Umbilical cord (tissue), 2 donors: ENCODE measurements around the gene NUMB. TPM values are rescaled to one million over a fixed set of nuclear protein-coding genes. Genes with fewer than 3 reads are reported as not detected.
A peak's percentile ranks its signal among the peaks of the same experiment; 100 is the strongest.
"Not testable (repeated sequence)": the region's sequence is repeated elsewhere in the genome, so short reads cannot be mapped to it uniquely, and the experiment has no call there.

Experiments
- DNase-seq: peaks from one replicate; pipeline ENCODE4 v3.0.0-alpha.2; 2015; ENCODE audit warnings: low spot score
- total RNA-seq: library from RNA; depleted of rRNA; stranded (reverse); fragments of >200 nt; gene quantifications from one replicate; pipeline ENCODE4 v1.2.3, GENCODE V29; 2014; ENCODE audit warnings: low replicate concordance; ENCODE audit not compliant: insufficient read depth

Gene NUMB
- total RNA-seq, 1 donor from 2014 or later, result 24.6 TPM

GRCh38 chr14:73364559-73364958, 93.8 kb downstream of the NUMB start:
- DNase-seq, result no peak

GRCh38 chr14:73359445-73359844, 98.9 kb downstream of the NUMB start:
- no peak for DNase-seq

- DNase-seq, result no peak
Measured at GRCh38 chr14:73358187-73358586, 100.2 kb downstream of the NUMB start.

GRCh38 chr14:73349091-73349490, 109.3 kb downstream of the NUMB start:
- DNase-seq, result not testable (repeated sequence)

- DNase-seq, result peak; percentile 65
Measured at GRCh38 chr14:73344319-73344718, 114.0 kb downstream of the NUMB start.

- DNase-seq, result no peak
Measured at GRCh38 chr14:73342670-73343069, 115.7 kb downstream of the NUMB start.

GRCh38 chr14:73339846-73340595, 118.3 kb downstream of the NUMB start:
- DNase-seq, result no peak

- no peak for DNase-seq
Measured at GRCh38 chr14:73339206-73339605, 119.1 kb downstream of the NUMB start.

GRCh38 chr14:73338551-73338950, 119.8 kb downstream of the NUMB start:
- no peak for DNase-seq

GRCh38 chr14:73333031-73333430, 125.3 kb downstream of the NUMB start:
- no peak for DNase-seq

GRCh38 chr14:73325630-73326299, 132.6 kb downstream of the NUMB start:
- DNase-seq, result no peak

GRCh38 chr14:73325063-73325462, 133.3 kb downstream of the NUMB start:
- no peak for DNase-seq

- DNase-seq, result no peak
Measured at GRCh38 chr14:73324533-73324932, 133.8 kb downstream of the NUMB start.

- peak; percentile 35 for DNase-seq
Measured at GRCh38 chr14:73323896-73324399, 134.4 kb downstream of the NUMB start.

- DNase-seq, result no peak
Measured at GRCh38 chr14:73313151-73313550, 145.2 kb downstream of the NUMB start.

GRCh38 chr14:73312687-73313086, 145.7 kb downstream of the NUMB start:
- no peak for DNase-seq

GRCh38 chr14:73311708-73312030, 146.7 kb downstream of the NUMB start:
- DNase-seq, result no peak

GRCh38 chr14:73309207-73309606, 149.1 kb downstream of the NUMB start:
- DNase-seq, result not testable (repeated sequence)

- DNase-seq, result no peak
Measured at GRCh38 chr14:73307261-73307660, 151.1 kb downstream of the NUMB start.

GRCh38 chr14:73305499-73305898, 152.8 kb downstream of the NUMB start:
- no peak for DNase-seq

- DNase-seq, result peak; percentile 24
Measured at GRCh38 chr14:73295198-73295796, 163.0 kb downstream of the NUMB start.
